Tibial nerve (tissue), 4 donors: ENCODE results near the gene POP7.

Experiments used
- EP300 ChIP-seq, 2 donors: sonication (generic); formaldehyde crosslinking; IDR thresholded peaks; one replicate each; pipeline ENCODE4 v1.6.1; 2017; ENCODE audit warnings: antibody characterized with exemption in 2 of 2, mild to moderate bottlenecking in 1 of 2
- POLR2A ChIP-seq, 2 donors: fragments of 450-650 bp; IDR thresholded peaks; one replicate each; pipeline ENCODE4 v1.6.1; 2017; ENCODE audit warnings: antibody characterized with exemption in 2 of 2, mild to moderate bottlenecking in 2 of 2, moderate library complexity in 2 of 2
- TF ChIP-seq, protein P1 (sequence below), 5 experiments: fragments of 200-600 bp in 3 of 5; fragments of 450-650 bp in 2 of 5; sonication (generic) in 3 of 5; IDR thresholded peaks; one replicate each; pipeline ENCODE4 v1.5.1; 2016 to 2019; ENCODE audit warnings: antibody characterized with exemption in 5 of 5, mild to moderate bottlenecking in 3 of 5, moderate library complexity in 2 of 5

DNA sequence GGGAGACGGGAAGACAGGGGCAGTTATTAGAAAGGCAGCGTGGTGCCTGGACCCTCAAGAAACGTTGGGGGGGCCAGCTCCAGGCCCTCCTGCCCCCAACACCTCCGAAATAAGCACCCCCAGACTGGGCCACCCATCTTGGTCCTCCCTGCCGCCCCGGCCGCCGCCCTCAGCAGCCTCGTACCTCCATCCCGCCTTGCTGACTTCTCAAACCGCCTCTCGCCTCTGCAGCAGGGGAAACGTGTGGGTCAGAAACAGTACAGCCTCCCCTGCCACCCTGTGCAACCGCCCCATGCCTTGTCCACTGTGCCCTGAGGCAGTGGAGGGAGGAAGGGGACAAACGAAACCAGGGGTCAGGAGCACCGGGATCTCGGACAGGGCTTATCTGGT is 19.1 kb upstream of the POP7 start:
- TF ChIP-seq, protein P1, sequence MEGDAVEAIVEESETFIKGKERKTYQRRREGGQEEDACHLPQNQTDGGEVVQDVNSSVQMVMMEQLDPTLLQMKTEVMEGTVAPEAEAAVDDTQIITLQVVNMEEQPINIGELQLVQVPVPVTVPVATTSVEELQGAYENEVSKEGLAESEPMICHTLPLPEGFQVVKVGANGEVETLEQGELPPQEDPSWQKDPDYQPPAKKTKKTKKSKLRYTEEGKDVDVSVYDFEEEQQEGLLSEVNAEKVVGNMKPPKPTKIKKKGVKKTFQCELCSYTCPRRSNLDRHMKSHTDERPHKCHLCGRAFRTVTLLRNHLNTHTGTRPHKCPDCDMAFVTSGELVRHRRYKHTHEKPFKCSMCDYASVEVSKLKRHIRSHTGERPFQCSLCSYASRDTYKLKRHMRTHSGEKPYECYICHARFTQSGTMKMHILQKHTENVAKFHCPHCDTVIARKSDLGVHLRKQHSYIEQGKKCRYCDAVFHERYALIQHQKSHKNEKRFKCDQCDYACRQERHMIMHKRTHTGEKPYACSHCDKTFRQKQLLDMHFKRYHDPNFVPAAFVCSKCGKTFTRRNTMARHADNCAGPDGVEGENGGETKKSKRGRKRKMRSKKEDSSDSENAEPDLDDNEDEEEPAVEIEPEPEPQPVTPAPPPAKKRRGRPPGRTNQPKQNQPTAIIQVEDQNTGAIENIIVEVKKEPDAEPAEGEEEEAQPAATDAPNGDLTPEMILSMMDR (IDR thresholded peaks at IDR 0.05), result no peak
- TF ChIP-seq POLR2A (IDR thresholded peaks at IDR 0.05) (no peak), EP300 (IDR thresholded peaks at IDR 0.05) (no peak)
